GM19328 (cell line): Measurements from ENCODE around the gene DEGS2.

Source experiments
- ATAC-seq: cut with Tn5 transposase; IDR thresholded peaks from one replicate; pipeline ENCODE4 v1.9.1; 2021; ENCODE audit warnings: mild to moderate bottlenecking, moderate library complexity; ENCODE audit not compliant: unreplicated experiment

DEGS2 gene

DNA sequence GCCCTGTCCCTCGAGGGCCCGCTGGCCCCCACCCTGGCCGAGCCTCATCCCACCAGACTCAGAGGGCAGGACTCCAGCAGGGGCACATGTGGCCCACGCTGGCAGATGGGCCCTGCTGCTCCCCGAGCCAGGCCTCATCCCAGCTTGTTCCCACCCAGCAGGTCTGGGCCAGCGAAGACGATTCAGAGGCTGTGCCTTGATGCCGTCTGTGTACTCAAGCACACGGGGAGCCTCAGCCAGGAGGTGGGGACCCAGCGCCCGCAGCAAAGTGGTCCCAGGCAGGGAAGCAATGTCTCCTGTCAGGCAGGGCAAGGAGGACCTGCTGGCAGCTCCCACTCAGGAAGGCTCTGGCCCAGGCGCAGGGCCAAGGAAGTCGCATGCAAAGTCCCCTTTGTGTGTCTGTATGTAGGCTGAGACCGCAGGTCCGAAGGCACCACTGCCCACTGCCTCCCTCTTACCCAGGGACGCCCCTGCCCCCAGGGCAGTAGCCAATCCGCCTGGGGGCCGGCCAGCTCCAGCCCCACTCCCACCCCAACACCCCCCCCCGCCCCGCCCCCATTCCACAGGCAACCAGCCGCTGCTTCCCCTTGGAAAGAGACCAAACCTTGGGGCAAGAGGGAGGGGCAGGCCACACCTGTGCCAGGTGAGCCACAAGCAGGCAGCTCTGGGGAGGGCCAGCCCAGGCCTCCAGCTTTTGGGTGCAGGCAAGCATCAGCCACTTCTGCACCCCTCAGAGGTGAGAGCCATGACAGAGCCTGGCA lies 9.4 kb downstream of the DEGS2 start:
- ATAC-seq = no peak

DNA sequence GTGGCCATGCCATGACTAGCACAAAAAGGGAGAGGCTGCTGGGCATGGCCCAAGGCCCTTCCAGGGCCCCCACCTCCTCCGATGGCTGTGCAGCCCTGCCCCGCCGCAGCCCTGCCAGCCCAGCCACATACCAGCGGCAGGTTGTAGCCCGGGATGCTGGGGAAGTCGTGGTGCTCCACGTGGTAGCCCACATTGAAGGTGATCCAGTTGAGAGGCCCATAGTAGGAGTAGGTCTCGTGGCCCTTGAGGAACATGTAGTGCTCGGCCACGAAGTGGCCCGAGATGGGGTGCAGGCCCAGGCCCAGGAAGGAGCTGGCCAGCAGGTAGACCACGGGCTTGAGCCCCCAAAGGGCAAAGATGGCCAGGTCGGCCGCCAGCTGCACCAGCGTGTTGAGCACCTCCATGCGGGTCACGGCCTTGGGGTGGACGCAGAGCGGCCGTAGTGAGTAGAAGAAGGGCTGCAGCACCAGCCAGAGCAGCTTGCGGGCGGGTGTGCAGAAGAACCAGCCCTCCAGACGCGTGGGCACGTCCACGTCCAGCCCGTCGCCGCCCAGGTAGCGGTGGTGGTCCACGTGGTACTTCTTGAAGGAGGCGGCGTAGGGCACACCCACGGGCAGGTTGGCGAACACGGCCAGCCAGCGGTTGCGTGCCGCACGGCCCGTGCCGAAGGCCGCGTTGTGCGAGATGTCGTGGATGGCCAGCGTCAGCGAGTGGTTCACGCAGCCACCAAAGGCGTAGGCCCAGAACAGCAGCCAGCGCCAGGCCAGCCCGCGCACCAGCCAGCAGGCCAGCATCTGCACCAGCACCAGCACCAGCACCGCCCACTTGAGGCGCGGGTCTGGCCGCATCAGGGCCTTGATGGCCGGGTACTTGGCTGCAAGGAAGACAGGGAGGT lies 10.4 kb downstream of the DEGS2 start:
- ATAC-seq = no peak

GRCh38 chr14:100147691-100148464 lies 11.6 kb downstream of the DEGS2 start:
- no peak for ATAC-seq

DNA sequence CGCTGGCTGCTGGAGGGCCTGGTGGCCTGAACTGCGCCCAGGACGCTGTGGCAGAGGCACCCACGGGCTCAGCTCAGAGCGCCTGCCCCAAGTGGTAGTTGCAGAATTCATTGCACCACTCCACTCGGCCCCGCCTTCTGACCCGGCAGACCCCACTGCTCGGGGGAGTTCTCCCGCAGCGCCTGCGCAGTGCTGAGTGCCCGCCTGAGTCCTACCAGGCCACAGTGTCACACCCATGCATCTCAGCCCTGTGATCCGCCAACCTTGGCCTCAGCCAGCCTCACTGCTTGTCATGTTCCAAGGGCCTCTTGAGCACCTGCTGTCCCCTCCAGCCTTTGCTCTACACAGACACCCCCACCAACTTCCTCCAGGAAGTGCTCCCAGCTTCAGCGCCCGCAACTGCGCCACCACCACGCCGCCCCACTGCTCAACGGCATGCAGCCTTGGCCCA lies 12.2 kb downstream of the DEGS2 start:
- ATAC-seq = no peak

DNA sequence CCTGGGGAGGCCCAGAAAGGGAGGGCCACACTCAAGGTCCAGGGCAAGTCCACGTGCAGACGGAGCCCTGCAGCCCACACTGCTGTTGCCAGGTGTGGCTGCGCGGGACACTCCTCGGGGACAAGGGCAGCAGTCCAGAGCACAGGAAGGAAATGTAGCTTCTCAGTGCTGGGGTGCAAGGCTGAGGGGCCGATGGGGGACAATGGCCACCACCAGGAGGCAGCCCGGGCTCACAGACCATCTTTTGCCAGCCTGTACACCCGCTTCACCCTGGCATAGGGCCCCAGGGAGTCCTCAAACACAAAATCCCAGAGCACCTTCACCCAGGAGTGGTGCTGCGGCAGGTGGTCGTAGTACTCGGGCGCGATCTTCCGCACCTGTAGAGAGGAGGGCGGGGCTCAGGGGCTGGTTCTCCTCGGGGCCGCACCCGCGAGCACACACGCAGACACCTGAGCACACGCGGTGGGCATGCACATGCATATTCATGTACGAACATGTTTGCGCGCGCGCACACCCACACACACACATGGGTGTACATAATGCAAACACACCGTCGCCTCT lies 12.8 kb downstream of the DEGS2 start:
- no peak for ATAC-seq

DNA sequence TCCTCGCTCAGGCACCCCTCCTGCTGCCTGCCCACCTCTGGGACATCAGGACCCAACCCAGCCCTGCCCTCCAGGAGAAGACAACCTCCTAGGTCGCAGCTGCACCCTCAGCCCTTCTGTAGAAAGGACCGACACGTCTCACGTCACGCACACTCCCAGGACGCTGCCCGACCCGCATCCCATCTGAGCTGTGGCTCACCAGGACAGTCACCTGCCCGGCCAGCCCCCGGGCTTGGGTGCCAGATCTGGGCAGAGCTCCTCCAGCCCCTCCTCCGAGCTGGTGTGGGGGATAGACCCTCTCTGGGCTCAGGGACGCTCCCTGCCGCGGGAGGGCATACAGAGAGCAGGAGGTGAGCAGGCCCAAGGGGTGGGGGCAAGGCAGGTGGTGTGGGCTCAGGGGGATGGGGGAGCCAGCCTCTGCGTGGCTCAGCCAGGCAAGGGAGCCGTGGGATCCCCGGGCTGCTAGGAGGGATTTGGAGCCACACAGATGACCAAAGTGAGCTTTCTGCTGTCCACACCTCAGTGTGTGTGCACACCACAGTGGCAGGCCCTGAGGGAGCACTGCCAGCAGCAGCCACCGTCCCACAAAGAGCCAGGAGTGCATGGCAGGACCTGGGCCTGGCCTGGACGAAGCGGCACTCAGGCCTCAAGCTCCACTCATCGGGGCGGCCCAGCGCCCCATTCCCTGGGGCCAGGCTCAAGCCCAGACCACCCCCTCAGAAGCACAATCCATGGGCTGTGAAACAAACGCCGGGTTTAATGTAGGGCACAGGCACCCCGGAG lies 13.6 kb downstream of the DEGS2 start:
- no peak for ATAC-seq

GRCh38 chr14:100144996-100145646 lies 14.3 kb downstream of the DEGS2 start:
- ATAC-seq = no peak

- ATAC-seq = no peak
Measured at GRCh38 chr14:100144645-100144995, 14.8 kb downstream of the DEGS2 start.

- ATAC-seq = no peak
Measured at GRCh38 chr14:100143934-100144333, 15.5 kb downstream of the DEGS2 start.

DNA sequence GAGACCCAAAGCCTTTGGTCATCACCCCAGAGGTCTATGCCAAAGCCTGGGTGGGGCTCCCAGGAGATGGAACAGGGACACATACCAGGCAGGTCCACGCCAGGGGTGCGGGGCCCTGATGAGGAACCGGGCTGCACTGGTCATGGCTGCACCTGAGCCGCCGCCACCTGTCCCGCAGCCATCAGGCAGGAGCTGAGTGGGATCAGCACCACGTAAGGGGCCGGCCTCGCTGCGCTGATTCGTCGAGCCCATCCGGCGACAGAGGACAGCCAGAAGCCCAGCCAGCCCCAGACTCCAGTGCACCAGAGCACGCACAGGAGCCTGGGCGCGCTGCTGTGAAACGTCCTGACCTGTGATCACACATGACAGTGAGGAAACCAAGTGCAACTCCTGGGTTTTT lies 15.9 kb downstream of the DEGS2 start:
- ATAC-seq = no peak

DNA sequence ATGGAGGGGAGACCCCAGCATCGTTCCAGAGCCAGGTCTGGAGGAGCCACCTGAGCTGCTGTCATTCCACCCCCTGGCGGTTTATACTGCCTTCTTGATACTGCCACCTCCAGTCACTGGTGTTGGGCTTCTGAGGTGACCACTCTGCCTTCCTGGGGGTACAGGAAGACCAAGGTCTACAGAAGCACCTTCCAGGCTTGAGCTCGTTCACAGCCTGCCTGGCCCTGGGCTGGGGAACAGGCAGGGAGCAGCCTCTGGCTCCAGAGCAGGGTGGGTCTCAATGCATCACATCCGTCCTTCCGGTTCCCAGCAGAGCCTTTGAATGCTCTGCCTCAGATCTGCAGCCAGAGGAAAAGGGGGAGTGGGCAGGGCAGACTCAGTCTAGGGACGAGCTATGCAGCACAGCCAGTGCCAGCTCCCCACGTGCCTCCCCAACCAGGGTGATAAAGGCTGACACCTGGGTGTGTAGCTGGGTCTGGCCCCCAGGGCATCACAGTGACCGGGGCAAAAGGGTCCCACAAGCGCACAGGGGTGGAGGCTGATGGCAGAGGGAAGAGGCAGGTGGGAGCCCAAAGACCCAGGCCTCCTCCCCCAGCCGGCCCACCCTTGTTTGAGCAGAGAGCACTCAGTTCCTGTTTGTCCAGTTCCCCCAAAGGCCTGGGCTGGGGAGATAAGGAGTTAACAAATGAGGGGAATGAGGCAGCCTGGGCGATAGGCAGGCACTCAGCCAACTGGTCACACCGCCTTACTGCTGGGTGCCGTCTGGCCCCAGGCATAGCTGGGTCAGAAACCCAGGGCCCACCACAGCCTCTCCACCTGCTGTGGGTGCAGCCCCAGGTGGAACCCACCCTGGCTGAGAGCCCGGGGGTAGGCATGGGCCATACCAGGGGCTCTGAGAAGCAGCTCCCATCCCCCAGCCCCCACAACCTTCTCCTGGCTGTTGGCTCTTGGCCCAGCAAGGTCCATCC lies 17.1 kb downstream of the DEGS2 start:
- ATAC-seq = no peak

DNA sequence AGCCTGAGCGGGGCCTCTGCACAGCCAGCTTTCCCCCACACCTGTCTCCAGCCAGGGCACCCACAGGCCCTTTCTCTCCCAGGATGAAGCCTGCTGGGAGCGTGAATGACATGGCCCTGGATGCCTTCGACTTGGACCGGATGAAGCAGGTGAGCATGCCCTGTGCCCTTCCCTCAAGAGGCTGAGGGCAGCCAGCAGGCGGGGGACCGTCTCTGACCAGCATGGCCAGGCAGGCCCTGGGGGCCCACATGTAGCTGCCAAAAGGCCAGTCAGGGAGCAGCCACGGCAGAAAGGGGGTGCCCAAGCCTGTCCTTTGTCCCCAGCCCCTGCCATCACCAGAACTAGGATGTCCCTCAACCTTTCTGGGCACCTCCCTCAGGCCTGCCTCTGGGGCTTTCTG lies 18.3 kb downstream of the DEGS2 start:
- no peak for ATAC-seq

- ATAC-seq = no peak
Measured at GRCh38 chr14:100140452-100141078, 18.9 kb downstream of the DEGS2 start.

GRCh38 chr14:100138955-100139354 lies 20.5 kb downstream of the DEGS2 start:
- no peak for ATAC-seq

GRCh38 chr14:100138082-100138787 lies 21.2 kb downstream of the DEGS2 start:
- ATAC-seq = no peak

GRCh38 chr14:100137173-100137572 lies 22.3 kb downstream of the DEGS2 start:
- ATAC-seq = no peak

GRCh38 chr14:100135784-100136183 lies 23.7 kb downstream of the DEGS2 start:
- ATAC-seq = no peak

GRCh38 chr14:100135073-100135472 lies 24.4 kb downstream of the DEGS2 start:
- no peak for ATAC-seq
